HEK293T (cell line): ENCODE measurements around the gene CCNL2.

ENCODE experiments used
- ARNT ChIP-seq: fragments of 450-650 bp; IDR thresholded peaks from 2 replicates; pipeline ENCODE4 v1.6.1; 2017; ENCODE audit warnings: mild to moderate bottlenecking
- BHLHE40 ChIP-seq: fragments of 450-650 bp; IDR thresholded peaks from 2 replicates; pipeline ENCODE4 v1.6.1; 2016; ENCODE audit warnings: mild to moderate bottlenecking, moderate library complexity, borderline replicate concordance
- CTBP1 ChIP-seq: fragments of 450-650 bp; IDR thresholded peaks from 2 replicates; pipeline ENCODE4 v1.6.1; 2016; ENCODE audit warnings: borderline replicate concordance
- ELF4 ChIP-seq: fragments of 450-650 bp; IDR thresholded peaks from 2 replicates; pipeline ENCODE4 v1.6.1; 2017; ENCODE audit warnings: antibody characterized with exemption
- FOXM1 ChIP-seq: fragments of 450-650 bp; IDR thresholded peaks from 2 replicates; pipeline ENCODE4 v1.6.1; 2017; ENCODE audit warnings: mild to moderate bottlenecking, borderline replicate concordance
- HDGF ChIP-seq: fragments of 450-650 bp; IDR thresholded peaks from 2 replicates; pipeline ENCODE4 v1.6.1; 2017; ENCODE audit warnings: antibody characterized with exemption, borderline replicate concordance
- NFRKB ChIP-seq: fragments of 450-650 bp; IDR thresholded peaks from 2 replicates; pipeline ENCODE4 v1.6.1; 2016; ENCODE audit warnings: mild to moderate bottlenecking, moderate library complexity
- TARDBP ChIP-seq: fragments of 450-650 bp; IDR thresholded peaks from 2 replicates; pipeline ENCODE4 v1.6.1; 2016

- TF ChIP-seq BHLHE40 (no peak), TARDBP (no peak), CTBP1 (no peak), ARNT (no peak), NFRKB (no peak), HDGF (no peak), FOXM1 (no peak), ELF4 (no peak)
These were observed 7.1 kb upstream of the CCNL2 start for GRCh38 chr1:1406101-1406820.
